IPS-11a (cell line): ENCODE measurements around the gene CXXC4.

ENCODE experiments used
- H3K4me3 ChIP-seq: one replicate; pipeline ENCODE4 v1.5.1; 2013; ENCODE audit warnings: low read depth, low read length, control low read depth

Gene CXXC4

GRCh38 chr4:104490096-104490769 is 4.5 kb downstream of the CXXC4 start:
- peak overlapping the region; percentile 79 for H3K4me3 ChIP-seq

- H3K4me3 ChIP-seq = no peak overlapping the region
Observed at GRCh38 chr4:104489731-104490095, 5.0 kb downstream of the CXXC4 start.

- H3K4me3 ChIP-seq = no peak overlapping the region
Observed at GRCh38 chr4:104488151-104488550, 6.5 kb downstream of the CXXC4 start.

GRCh38 chr4:104486716-104487504 is 7.8 kb downstream of the CXXC4 start:
- H3K4me3 ChIP-seq = no peak overlapping the region

GRCh38 chr4:104475652-104476051 is 19.0 kb downstream of the CXXC4 start:
- H3K4me3 ChIP-seq = no peak overlapping the region

- no peak overlapping the region for H3K4me3 ChIP-seq
Observed at GRCh38 chr4:104472766-104473165, 21.9 kb downstream of the CXXC4 start.

GRCh38 chr4:104470770-104471169 is 23.9 kb downstream of the CXXC4 start:
- no peak overlapping the region for H3K4me3 ChIP-seq

- no peak overlapping the region for H3K4me3 ChIP-seq
Observed at GRCh38 chr4:104469794-104470193, 24.9 kb downstream of the CXXC4 start.

GRCh38 chr4:104465619-104466018 is 29.1 kb downstream of the CXXC4 start:
- no peak overlapping the region for H3K4me3 ChIP-seq

- H3K4me3 ChIP-seq = no peak overlapping the region
Observed at GRCh38 chr4:104465201-104465600, 29.5 kb downstream of the CXXC4 start.

- H3K4me3 ChIP-seq = no peak overlapping the region
Observed at GRCh38 chr4:104462641-104463040, 32.1 kb downstream of the CXXC4 start.

- H3K4me3 ChIP-seq = no peak overlapping the region
Observed at GRCh38 chr4:104457308-104457981, 37.2 kb downstream of the CXXC4 start.

- H3K4me3 ChIP-seq = no peak overlapping the region
Observed at GRCh38 chr4:104451573-104451972, 43.1 kb downstream of the CXXC4 start.

GRCh38 chr4:104449537-104449936 is 45.2 kb downstream of the CXXC4 start:
- no peak overlapping the region for H3K4me3 ChIP-seq

- H3K4me3 ChIP-seq = no peak overlapping the region
Observed at GRCh38 chr4:104447294-104447693, 47.4 kb downstream of the CXXC4 start.

- H3K4me3 ChIP-seq = no peak overlapping the region
Observed at GRCh38 chr4:104446431-104447278, 48.0 kb downstream of the CXXC4 start.

GRCh38 chr4:104444685-104445084 is 50.0 kb downstream of the CXXC4 start:
- H3K4me3 ChIP-seq = no peak overlapping the region

GRCh38 chr4:104436542-104436941 is 58.2 kb downstream of the CXXC4 start:
- H3K4me3 ChIP-seq = no peak overlapping the region

- H3K4me3 ChIP-seq = no peak overlapping the region
Observed at GRCh38 chr4:104429150-104429741, 65.4 kb downstream of the CXXC4 start.

- no peak overlapping the region for H3K4me3 ChIP-seq
Observed at GRCh38 chr4:104425948-104426347, 68.7 kb downstream of the CXXC4 start.

GRCh38 chr4:104424989-104425388 is 69.7 kb downstream of the CXXC4 start:
- H3K4me3 ChIP-seq = no peak overlapping the region
